Measurements from ENCODE around the gene PEX5. TPM values are rescaled to one million over a fixed set of nuclear protein-coding genes. Genes with fewer than 3 reads are reported as not detected.
"Not testable (repeated sequence)": the region's sequence is repeated elsewhere in the genome, so short reads cannot be mapped to it uniquely, and the experiment has no call there.

PEX5 gene
- total RNA-seq, 1 experiment from 2014 or later: 25.9 TPM

DNA sequence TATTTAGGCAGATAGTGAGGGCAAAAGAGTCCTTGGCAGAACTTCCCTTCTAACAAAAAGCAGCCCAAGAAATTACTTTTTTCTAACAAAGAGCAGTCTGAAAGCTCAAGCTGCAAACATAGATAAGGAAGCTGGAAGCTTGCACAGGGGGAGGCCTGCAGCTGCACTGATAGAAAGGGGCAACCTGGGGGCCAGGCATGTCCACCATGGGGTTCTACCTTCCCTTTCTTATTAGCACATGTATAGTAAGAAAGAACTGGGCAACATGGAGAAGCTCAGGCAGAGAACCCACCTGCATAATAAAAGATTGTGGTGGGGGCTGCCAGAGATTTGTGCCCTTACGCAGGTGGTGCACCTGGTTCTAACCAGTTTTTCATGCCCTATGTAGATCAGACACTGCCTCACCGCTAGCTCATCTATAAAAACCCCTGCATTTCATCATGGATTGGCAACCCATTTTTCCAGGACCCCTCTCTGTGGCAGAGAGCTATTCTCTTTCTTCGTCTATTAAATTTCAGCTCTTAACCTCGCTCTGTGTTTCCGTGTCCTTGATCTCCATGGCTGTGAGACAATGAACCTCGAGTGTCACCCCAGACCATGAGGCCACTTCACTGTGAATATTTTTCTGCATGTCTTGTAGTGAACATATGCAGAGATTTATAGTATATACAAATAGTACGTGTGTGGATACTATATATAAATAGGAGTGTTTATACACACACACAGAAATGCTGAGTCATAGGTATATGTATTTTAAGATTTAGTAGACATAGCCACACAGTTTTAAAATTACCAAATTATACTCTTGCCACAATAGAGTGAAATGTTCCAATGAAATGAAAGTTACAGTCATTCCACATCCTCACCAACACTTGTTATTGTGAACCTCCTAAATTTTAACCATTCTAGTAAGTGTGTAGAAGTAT lies 53.0 kb downstream of the PEX5 start:
- Histone ChIP-seq H3K4me1 (ENCODE audit: low read length) (no peaks in the 10 kb centered on the region), H3K27me3 (ENCODE audit: low read length) (no peaks in the 10 kb centered on the region), H3K79me2 (ENCODE audit: low read length) (no peaks in the 10 kb centered on the region), H2AFZ (ENCODE audit: low read length) (no peak overlapping the region), H3K27ac (ENCODE audit: low read length) (no peak overlapping the region), H3K9ac (ENCODE audit: low read length) (no peak overlapping the region), H3K4me2 (ENCODE audit: low read depth, low read length, poor library complexity, severe bottlenecking) (no peak overlapping the region), H3K36me3 (ENCODE audit: insufficient read depth, low read length) (no peaks in the 10 kb centered on the region), H3K9me3 (ENCODE audit: low read length) (no peaks in the 10 kb centered on the region), H4K20me1 (ENCODE audit: insufficient read depth, low read depth, low read length) (no peaks in the 10 kb centered on the region), H3K9me2 (replicated peaks; ENCODE audit: insufficient read depth, low read length) (no peaks in the 10 kb centered on the region), H3K4me3 (ENCODE audit: low read length) (no peak overlapping the region)
- DNase-seq: no peak

DNA sequence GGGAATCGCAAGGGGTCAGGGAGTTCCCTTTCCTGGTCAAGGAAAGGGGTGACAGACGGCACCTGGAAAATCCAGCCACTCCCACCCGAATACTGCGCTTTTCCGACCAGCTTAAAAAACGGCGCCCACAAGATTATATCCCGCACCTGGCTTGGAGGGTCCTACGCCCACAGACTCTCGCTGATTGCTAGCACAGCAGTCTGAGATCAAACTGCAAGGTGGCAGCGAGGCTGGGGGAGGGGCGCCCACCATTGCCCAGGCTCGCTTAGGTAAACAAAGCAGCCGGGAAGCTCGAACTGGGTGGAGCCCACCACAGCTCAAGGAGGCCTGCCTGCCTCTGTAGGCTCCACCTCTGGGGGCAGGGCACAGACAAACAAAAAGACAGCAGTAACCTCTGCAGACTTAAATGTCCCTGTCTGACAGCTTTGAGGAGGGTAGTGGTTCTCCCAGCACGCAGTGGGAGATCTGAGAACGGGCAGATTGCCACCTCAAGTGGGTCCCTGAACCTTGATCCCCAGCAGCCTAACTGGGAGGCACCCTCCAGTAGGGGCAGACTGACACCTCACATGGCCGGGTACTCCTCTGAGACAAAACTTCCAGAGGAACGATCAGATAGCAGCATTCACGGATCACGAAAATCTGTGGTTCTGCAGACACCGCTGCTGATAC lies 62.0 kb downstream of the PEX5 start:
- H3K9me3 ChIP-seq (ENCODE audit: low read length); H3K9me2 ChIP-seq (replicated peaks; ENCODE audit: insufficient read depth, low read length); H3K79me2 ChIP-seq (ENCODE audit: low read length); H3K9ac ChIP-seq (ENCODE audit: low read length); H3K4me2 ChIP-seq (ENCODE audit: low read depth, low read length, poor library complexity, severe bottlenecking); H3K4me3 ChIP-seq (ENCODE audit: low read length); H2AFZ ChIP-seq (ENCODE audit: low read length); H3K36me3 ChIP-seq (ENCODE audit: insufficient read depth, low read length); H3K4me1 ChIP-seq (ENCODE audit: low read length); H3K27ac ChIP-seq (ENCODE audit: low read length); H4K20me1 ChIP-seq (ENCODE audit: insufficient read depth, low read depth, low read length); DNase-seq; H3K27me3 ChIP-seq (ENCODE audit: low read length): not testable (repeated sequence)

GRCh38 chr12:7259060-7259459 lies 69.6 kb downstream of the PEX5 start:
- no peaks in the 10 kb centered on the region for H3K9me2 ChIP-seq (replicated peaks; ENCODE audit: insufficient read depth, low read length)
- no peaks in the 10 kb centered on the region for H3K79me2 ChIP-seq (ENCODE audit: low read length)
- DNase-seq: peak; percentile 7
- no peak overlapping the region for H3K4me2 ChIP-seq (ENCODE audit: low read depth, low read length, poor library complexity, severe bottlenecking)
- H3K9me3 ChIP-seq (ENCODE audit: low read length): no peaks in the 10 kb centered on the region
- no peaks in the 10 kb centered on the region for H4K20me1 ChIP-seq (ENCODE audit: insufficient read depth, low read depth, low read length)
- no peak overlapping the region for H2AFZ ChIP-seq (ENCODE audit: low read length)
- H3K4me3 ChIP-seq (ENCODE audit: low read length): no peak overlapping the region
- H3K27me3 ChIP-seq (ENCODE audit: low read length): no peaks in the 10 kb centered on the region
- no peak overlapping the region for H3K27ac ChIP-seq (ENCODE audit: low read length)
- no peaks in the 10 kb centered on the region for H3K4me1 ChIP-seq (ENCODE audit: low read length)
- H3K9ac ChIP-seq (ENCODE audit: low read length): no peak overlapping the region
- H3K36me3 ChIP-seq (ENCODE audit: insufficient read depth, low read length): no peaks in the 10 kb centered on the region

Other genes with a start within 250 kb of the PEX5 start
- not detected in 2 replicates for gene RNU7-1, start 245.9 kb upstream of the PEX5 start, total RNA-seq (2014; rRNA removed; shearing (Covaris generic); ENCODE audit: low replicate concordance)
- gene C12orf57, start 245.7 kb upstream of the PEX5 start, total RNA-seq (2014; rRNA removed; shearing (Covaris generic); ENCODE audit: low replicate concordance): 264 and 402 TPM in 2 replicates
- gene PTPN6, start 238.3 kb upstream of the PEX5 start, total RNA-seq (2014; rRNA removed; shearing (Covaris generic); ENCODE audit: low replicate concordance): 411 and 673 TPM in 2 replicates
- gene PHB2, start 219.0 kb upstream of the PEX5 start, total RNA-seq (2014; rRNA removed; shearing (Covaris generic); ENCODE audit: low replicate concordance): 353 and 644 TPM in 2 replicates
- 56.6 and 71.1 TPM in 2 replicates for gene EMG1, start 218.8 kb upstream of the PEX5 start, total RNA-seq (2014; rRNA removed; shearing (Covaris generic); ENCODE audit: low replicate concordance)
- gene LPCAT3, start 171.2 kb upstream of the PEX5 start, total RNA-seq (2014; rRNA removed; shearing (Covaris generic); ENCODE audit: low replicate concordance): 21.6 and 42.7 TPM in 2 replicates
- gene C1S, start 129.0 kb upstream of the PEX5 start, total RNA-seq (2014; rRNA removed; shearing (Covaris generic); ENCODE audit: low replicate concordance): 4.7 TPM in 1 of 2 replicates, not detected in the other
- gene C1R, start 97.2 kb upstream of the PEX5 start, total RNA-seq (2014; rRNA removed; shearing (Covaris generic); ENCODE audit: low replicate concordance): 1.5 and 2.8 TPM in 2 replicates
- 47.7 and 81.5 TPM in 2 replicates for gene C1RL, start 80.5 kb upstream of the PEX5 start, total RNA-seq (2014; rRNA removed; shearing (Covaris generic); ENCODE audit: low replicate concordance)
- not detected in 2 replicates for gene RBP5, start 60.8 kb upstream of the PEX5 start, total RNA-seq (2014; rRNA removed; shearing (Covaris generic); ENCODE audit: low replicate concordance)
- gene CLSTN3, start 59.3 kb upstream of the PEX5 start, total RNA-seq (2014; rRNA removed; shearing (Covaris generic); ENCODE audit: low replicate concordance): 30.0 and 40.3 TPM in 2 replicates
- gene ACSM4, start 114.4 kb downstream of the PEX5 start, total RNA-seq (2014; rRNA removed; shearing (Covaris generic); ENCODE audit: low replicate concordance): not detected in 2 replicates